GM19452 (cell line): ENCODE results near the gene GORASP1.
A peak's percentile ranks its signal among the peaks of the same experiment; 100 is the strongest.
"Not testable (repeated sequence)": the region's sequence is repeated elsewhere in the genome, so short reads cannot be mapped to it uniquely, and the experiment has no call there.

Source experiments
- ATAC-seq: cut with Tn5 transposase; IDR thresholded peaks from one replicate; pipeline ENCODE4 v1.9.1; 2021; ENCODE audit not compliant: unreplicated experiment

The GORASP1 gene

DNA sequence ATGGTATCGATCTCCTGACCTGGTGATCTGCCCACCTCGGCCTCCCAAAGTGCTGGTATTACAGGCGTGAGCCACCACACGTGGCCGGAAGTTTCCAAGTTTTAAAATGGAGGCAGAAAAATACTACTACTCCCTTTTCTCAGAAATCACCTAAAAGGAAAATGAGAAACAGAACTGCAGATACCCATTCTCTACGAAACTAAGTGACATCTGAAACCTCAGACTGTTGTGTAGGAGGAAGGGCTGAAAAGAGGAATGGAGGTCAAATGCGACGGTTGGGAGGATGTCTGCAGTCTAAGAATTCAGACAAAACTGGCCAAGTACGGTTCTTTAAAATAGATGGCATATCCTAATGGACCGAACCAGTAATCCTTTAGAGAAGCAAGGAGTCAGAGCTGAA is 31.5 kb downstream of the GORASP1 start:
- ATAC-seq, result no peak

DNA sequence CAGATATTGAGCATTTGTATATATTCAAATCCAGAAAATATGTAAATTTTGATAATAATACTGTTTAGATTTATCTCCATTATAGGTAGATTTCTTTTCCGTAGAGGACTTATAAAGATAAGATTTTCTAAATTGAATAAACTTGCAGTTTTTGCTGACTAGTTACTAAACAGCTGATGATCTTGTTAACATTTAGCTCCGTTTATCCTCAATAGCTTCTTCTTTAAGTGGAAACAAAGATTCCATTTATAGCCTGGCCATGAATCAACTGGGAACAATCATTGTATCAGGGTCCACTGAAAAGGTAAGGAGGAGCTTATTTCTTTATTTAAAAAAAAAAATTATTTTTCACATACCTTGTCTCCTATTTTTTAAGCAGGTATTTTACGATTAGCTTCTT is 38.9 kb downstream of the GORASP1 start:
- ATAC-seq, result no peak

DNA sequence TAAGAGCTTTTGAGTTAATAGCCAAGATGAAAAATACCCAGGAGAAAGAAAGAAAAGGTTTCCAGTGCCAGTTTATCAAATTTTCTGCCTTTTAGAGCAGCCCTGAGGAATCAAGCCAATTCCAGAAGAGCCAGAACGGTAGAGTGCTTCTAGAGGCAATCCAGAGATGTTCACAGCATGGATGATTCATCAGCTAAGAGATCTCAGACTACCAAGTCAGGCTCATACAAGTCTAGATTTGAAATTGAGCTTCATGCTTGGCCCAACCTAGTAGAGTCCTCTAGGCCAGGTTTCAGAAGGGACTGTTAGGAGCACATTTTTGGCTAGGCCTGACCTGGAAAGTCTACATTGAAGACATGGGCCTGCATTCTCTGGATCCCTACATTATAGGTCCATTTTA is 40.1 kb downstream of the GORASP1 start:
- no peak for ATAC-seq

DNA sequence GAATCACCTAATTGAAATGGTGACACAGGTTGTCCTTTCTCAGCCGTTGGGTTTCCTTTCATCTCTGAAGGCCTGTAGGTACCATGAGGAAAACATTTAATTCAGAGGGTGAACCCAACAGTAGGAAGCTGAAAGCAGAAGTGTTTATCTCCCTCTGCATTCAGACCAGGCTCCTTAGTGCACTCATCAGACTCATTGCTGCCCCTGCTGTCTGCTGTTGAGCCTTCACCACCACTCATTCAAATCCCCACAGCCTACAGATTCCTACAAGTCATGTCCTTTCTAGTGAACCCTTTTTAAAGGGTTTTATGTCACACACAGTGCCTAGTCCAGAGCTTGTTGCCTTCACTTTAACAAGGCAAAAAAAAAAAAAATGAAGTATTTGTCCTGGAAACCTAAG is 42.2 kb downstream of the GORASP1 start:
- peak; percentile 91 for ATAC-seq

DNA sequence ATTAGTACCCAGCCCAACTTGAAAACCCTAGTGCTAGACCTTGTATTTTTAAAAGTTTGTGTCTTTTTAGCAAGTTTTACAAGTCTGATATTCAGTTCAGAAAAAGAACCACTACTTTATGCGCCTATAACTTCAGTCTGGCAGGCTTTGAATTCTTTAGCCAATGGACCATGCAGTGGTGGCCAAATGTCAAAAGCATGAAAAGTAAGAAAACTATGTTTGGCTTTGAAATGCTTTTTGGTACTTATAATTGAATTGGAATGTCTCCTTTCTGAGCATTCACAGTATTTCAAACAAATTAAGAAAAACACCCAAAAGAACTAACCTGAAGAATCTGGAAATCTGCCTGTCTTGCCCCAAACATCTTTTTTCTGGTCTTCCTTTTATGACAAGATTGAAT is 42.8 kb downstream of the GORASP1 start:
- ATAC-seq, result no peak

DNA sequence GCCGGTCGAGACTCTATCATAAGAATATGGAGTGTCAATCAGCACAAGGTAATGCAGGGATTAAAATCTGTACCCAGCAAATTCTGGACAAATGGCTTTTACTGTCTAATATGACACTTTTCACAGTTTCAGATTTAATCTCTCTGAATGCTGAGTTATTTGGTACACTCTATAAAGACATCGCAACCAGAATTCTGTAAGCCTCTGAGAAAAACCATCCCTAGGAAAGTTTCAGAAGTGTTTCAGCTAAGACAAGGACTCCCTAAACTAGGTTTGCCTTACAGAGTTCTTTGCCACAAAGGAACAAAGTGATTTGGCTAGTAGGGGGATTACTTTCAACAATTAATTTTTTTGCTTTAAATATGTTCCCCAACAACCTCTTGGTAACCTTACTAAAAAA is 44.3 kb downstream of the GORASP1 start:
- no peak for ATAC-seq

DNA sequence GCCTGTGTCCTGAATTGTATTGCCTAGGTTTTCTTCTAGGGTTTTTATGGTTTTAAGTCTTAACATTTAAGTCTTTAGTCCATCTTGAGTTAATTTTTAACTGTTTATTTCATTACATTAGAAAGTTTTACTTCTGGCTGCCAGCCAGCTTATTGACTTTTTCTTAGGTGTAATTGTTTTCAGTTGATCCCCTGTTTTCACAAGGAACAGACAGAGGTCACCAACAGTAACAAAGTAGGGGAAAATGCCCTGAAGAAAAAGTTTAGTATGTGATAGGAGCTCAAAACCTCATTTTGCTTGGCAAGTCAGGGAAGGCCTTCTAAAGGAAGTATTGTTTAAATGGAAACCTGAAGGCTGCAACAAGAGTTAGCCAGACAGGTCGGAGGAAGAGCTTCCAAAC is 45.2 kb downstream of the GORASP1 start:
- ATAC-seq, result no peak

DNA sequence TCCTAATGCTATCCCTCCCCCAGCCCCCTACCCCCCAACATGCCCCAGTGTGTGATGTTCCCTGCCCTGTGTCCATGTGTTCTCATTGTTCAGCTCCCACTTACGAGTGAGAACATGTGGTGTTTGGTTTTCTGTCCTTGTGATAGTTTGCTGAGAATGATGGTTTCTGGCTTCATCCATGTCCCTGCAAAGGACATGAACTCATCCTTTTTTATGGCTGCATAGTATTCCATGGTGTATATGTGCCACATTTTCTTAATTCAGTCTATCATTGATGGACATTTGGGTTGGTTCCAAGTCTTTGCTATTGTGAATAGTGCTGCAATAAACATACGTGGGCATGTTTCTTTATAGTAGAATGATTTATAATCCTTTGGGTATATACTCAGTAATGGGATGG is 46.2 kb downstream of the GORASP1 start:
- not testable (repeated sequence) for ATAC-seq

DNA sequence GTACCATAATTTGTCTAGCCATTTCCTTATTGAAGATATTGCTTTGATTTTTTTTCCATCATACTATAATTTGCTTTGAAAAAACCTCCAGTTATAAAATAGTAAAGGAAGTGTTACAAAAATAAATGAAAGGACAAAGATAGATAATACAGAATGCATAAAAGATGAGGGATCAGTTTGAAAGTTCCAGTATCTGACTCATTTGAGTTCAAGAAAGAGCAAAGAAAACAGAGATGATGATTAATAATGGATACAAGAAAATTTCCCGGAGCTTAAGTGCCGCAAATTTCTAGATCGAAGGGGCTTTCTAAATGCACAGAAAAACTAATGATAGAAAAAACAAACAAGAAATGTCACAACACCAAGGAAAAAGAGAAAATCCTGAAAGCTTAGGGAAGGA is 51.3 kb downstream of the GORASP1 start:
- ATAC-seq, result no peak

DNA sequence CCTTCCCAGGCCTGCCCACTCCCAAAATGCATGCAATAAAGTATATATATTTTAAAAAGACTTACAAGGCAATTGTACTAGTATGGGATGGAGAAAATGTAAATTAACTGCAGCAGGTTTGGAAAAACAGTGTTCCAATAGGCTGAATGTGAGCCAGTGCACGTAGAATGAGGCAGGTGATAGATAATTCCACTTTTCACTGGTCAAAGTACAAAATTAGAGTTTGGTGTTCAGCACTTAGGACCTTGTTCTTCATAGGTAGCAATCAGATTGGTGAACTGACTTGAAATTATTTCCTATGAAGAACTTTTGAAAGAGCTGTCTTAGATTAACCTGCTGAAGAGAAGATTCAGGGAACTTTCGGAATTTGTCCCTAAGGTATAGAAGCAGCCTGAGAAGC is 53.7 kb downstream of the GORASP1 start:
- ATAC-seq, result no peak

DNA sequence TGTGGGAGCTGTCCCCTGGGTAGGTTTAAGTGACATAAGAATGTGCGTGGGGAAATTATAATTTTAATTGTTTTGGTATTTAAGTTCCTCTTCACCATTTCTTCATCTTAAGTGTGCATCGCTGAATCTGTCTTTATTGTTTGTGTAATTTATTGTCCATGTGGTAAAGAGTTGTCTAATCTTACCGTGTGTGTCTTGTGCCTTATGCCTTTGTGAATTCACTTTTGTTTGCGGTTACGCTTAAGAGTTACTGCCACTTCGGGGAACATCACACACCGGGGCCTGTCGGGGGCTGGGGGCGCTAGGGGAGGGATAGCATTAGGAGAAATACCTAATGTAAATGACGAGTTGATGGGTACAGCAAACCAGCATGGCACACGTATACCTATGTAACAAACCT is 54.8 kb downstream of the GORASP1 start:
- ATAC-seq, result no peak

DNA sequence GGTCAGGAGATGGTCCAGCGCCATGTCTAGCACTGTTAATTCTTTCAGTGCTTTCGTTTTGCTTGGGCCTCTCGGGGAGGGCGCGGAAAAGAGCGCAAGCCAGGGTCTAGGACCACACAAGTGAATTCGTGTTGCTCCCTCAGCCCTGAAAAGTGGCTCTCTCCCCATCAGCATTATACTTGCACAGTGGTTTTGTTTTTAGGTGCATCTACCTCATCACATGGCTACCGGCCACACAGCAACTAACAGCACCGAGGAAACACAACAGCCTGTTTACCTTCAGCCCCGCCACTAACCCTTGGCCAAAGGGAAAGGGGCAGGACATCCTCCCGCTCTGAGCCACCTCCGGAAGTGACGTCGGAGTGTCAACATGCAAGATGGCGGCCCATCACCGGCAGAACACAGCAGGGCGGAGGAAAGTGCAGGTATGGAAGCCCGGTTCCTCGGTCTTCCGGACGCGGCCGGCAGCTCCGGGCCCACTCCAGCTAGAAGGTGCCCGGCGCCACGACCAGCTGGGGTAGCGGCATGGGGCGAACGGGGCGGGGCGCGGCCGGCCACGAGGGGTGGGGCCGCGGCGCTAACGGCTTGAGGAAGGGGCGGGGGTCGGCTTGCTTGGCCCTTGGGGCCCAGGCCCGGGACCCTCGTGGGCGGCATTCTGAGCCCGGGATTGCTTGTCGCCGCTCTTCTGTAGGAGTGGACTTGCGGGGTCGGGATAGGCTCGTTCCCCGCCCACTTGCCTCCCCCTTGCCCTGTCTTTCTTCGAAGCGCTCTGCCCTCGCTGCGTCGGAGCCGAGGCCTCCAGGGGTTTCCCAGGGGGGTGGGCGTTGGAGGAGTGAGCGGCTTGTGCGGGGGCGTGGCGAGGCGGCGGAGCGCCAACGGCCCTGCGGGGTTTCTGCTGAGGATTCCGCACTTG is 55.5 kb downstream of the GORASP1 start, which contains the start of the genes SCN11A and WDR48:
Gene SCN11A, minus strand, starts transcription at position 296 of the 913 bp plus-strand sequence. CDS start 101,582 bp downstream, outside the sequence.
Gene WDR48, plus strand, starts transcription at position 368 of the 913 bp plus-strand sequence. Its CDS starts 10 bp downstream, at position 378.
- ATAC-seq, result peak; percentile 98

DNA sequence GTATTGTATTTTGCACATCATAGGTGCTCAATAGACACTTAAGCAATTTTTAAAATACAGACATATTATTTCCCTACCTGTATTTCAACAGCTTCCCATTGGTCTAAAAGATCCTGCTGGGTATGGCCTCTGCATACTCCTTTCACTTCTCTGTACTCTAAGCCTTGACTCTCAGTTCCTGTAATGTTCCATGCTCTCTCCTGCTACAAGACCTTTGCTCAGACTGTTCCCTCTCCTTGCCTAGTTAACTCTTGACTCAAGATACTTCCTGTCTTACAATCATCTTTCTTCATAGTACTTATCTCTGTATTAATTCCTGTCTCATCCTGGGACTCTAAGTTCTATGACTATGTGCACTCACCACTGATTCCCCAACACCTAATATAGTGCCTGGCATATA is 57.4 kb downstream of the GORASP1 start:
- ATAC-seq, result no peak
